ENCODE measurements around the gene RXRB. TPM values are rescaled to one million over a fixed set of nuclear protein-coding genes. Genes with fewer than 3 reads are reported as not detected.

Gene RXRB
- total RNA-seq, 2 experiments from 2014 or later = 42.9 to 45.0 TPM

DNA sequence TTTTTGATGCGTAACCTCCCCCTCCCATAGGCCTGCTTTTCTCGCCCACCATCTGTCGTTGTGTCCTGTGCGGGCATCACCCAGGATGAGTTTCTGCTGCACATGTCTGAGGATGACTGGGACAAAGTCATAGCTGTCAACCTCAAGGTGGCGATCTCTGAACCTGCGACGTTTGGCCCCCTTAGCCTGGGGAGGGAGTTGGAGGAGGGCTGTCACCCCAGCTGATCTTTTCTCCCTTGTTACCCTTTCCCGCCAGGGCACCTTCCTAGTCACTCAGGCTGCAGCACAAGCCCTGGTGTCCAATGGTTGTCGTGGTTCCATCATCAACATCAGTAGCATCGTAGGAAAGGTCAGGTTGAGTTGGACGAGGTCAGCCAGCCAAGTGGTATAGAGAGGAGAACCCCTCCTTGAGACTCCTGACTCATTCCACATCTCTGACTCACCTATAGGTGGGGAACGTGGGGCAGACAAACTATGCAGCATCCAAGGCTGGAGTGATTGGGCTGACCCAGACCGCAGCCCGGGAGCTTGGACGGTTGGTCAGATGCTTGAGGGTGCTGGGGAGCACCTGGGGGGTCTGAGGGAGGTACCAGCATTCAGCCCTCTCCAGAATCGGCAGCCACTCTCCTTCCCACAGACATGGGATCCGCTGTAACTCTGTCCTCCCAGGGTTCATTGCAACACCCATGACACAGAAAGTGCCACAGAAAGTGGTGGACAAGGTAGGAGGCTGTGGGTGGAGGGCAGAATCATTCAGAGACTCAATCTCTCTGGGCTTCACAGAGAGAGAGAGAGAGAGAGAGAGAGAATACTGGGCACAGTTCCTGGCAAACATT, 4.9 kb upstream of the RXRB start:
- no peaks in the 10 kb centered on the region for H3K27me3 ChIP-seq (ENCODE audit: control insufficient read depth in 1 of 2, insufficient read depth in 2 of 2, low read length in 2 of 2)
- H3K36me3 Mint-ChIP-seq (ENCODE audit: low read depth) = peaks cover 63% of the 10 kb centered on the region
- no peaks in the 10 kb centered on the region for H3K9me3 ChIP-seq (ENCODE audit: control insufficient read depth in 1 of 2, insufficient read depth in 1 of 2, low read length in 2 of 2)
- H3K4me3 Mint-ChIP-seq = peak overlapping the region; percentile 90
- ATAC-seq (ENCODE audit: poor library complexity) (no peak), DNase-seq (peak in 2 of 14 experiments; percentile 19 to 58)
- H3K4me1 Mint-ChIP-seq (ENCODE audit: low read depth) = peaks cover 72% of the 10 kb centered on the region
- H3K4me3 ChIP-seq (ENCODE audit: low read length) = peak overlapping the region; percentile 90
- peaks cover 33% of the 10 kb centered on the region for H3K36me3 ChIP-seq (ENCODE audit: insufficient read depth, low read length)
- TF ChIP-seq, protein P1, sequence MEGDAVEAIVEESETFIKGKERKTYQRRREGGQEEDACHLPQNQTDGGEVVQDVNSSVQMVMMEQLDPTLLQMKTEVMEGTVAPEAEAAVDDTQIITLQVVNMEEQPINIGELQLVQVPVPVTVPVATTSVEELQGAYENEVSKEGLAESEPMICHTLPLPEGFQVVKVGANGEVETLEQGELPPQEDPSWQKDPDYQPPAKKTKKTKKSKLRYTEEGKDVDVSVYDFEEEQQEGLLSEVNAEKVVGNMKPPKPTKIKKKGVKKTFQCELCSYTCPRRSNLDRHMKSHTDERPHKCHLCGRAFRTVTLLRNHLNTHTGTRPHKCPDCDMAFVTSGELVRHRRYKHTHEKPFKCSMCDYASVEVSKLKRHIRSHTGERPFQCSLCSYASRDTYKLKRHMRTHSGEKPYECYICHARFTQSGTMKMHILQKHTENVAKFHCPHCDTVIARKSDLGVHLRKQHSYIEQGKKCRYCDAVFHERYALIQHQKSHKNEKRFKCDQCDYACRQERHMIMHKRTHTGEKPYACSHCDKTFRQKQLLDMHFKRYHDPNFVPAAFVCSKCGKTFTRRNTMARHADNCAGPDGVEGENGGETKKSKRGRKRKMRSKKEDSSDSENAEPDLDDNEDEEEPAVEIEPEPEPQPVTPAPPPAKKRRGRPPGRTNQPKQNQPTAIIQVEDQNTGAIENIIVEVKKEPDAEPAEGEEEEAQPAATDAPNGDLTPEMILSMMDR (IDR thresholded peaks at IDR 0.05) = no peak
- intact Hi-C loops (cut with DNase I, micrococcal nuclease) = loop anchor here (10.0 kb wide), 3 partner anchors 361 to 1541 kb away; partner anchors contain the start of genes C6orf47 (in 1 of the 2), CSNK2B (in 1 of the 2), FKBPL (in 1 of the 2) and GPANK1 (in 1 of the 2)
- ChIA-PET CTCF (interaction anchor here (0.6 to 3.1 kb wide), 4 partner anchors 43 to 470 kb away, joined by 3 to 11 read pairs (median 3); no protein-coding TSS in a partner anchor), POLR2A (interaction anchor here (1.4 to 1.7 kb wide), 2 partner anchors 44 to 233 kb away, joined by 5 to 18 read pairs; no protein-coding TSS in a partner anchor)
- H3K27ac Mint-ChIP-seq = peak overlapping the region; percentile 80
- no peaks in the 10 kb centered on the region for H3K27me3 Mint-ChIP-seq
- peaks cover 66% of the 10 kb centered on the region for H3K4me1 ChIP-seq (ENCODE audit: insufficient read depth, low read length)
- H3K27ac ChIP-seq (ENCODE audit: low read depth in 1 of 2, low read length in 2 of 2) = peak overlapping the region; percentile 56 to 65
- no peaks in the 10 kb centered on the region for H3K9me3 Mint-ChIP-seq

GRCh38 chr6:33204415-33205190, 4.1 kb upstream of the RXRB start, which contains the start of gene HSD17B8:
Gene HSD17B8 (plus strand): TSS chr6:33204655. CDS start chr6:33204669, 14 bp downstream.
- ATAC-seq (ENCODE audit: poor library complexity) = peak; percentile 56
- Histone ChIP-seq H3K4me1 (ENCODE audit: insufficient read depth, low read length) (peaks cover 64% of the 10 kb centered on the region), H3K4me3 (ENCODE audit: low read length) (peak within 1 kb of the TSS; percentile 90)

More at GRCh38 chr6:33204415-33205190, 4.1 kb upstream of the RXRB start, which contains the start of gene HSD17B8:
- ChIA-PET POLR2A (interaction anchor here (0.6 to 1.7 kb wide), 4 partner anchors 21 to 233 kb away, joined by 3 to 18 read pairs (median 4); partner anchors contain the start of genes RPS18 and VPS52), CTCF (interaction anchor here (1.0 to 3.1 kb wide), 3 partner anchors 44 to 95 kb away, joined by 3 to 11 read pairs (median 3); no protein-coding TSS in a partner anchor)
- peak; percentile 70 to 94 (median 86) for DNase-seq
- H3K9me3 ChIP-seq (ENCODE audit: control insufficient read depth in 1 of 2, insufficient read depth in 1 of 2, low read length in 2 of 2) = no peaks in the 10 kb centered on the region
- peaks cover 71% of the 10 kb centered on the region for H3K4me1 Mint-ChIP-seq (ENCODE audit: low read depth)
- no peaks in the 10 kb centered on the region for H3K27me3 ChIP-seq (ENCODE audit: control insufficient read depth in 1 of 2, insufficient read depth in 2 of 2, low read length in 2 of 2)
- H3K9me3 Mint-ChIP-seq = no peaks in the 10 kb centered on the region
- TF ChIP-seq, protein P1 (IDR thresholded peaks at IDR 0.05) = no peak
- peaks cover 28% of the 10 kb centered on the region for H3K36me3 ChIP-seq (ENCODE audit: insufficient read depth, low read length)
- H3K27me3 Mint-ChIP-seq = no peaks in the 10 kb centered on the region
- intact Hi-C loops (cut with DNase I, micrococcal nuclease) = loop anchor here (5.0 to 10.0 kb wide), 5 partner anchors 188 to 1540 kb away; partner anchors contain the start of genes C6orf47 (in 1 of the 2), CSNK2B (in 1 of the 2), FKBPL (in 1 of the 2) and GPANK1 (in 1 of the 2)
- H3K4me3 Mint-ChIP-seq = peak within 1 kb of the TSS; percentile 90
- H3K36me3 Mint-ChIP-seq (ENCODE audit: low read depth) = peaks cover 60% of the 10 kb centered on the region
- H3K27ac Mint-ChIP-seq = peak within 1 kb of the TSS; percentile 80
- peak within 1 kb of the TSS; percentile 56 to 65 for H3K27ac ChIP-seq (ENCODE audit: low read depth in 1 of 2, low read length in 2 of 2)
